Measurements from ENCODE around the gene MAPK4. TPM values are rescaled to one million over a fixed set of nuclear protein-coding genes. Genes with fewer than 3 reads are reported as not detected.

Gene MAPK4
- total RNA-seq, 1 donor from 2014 or later, result not detected

- Mint-ChIP-seq H3K27ac (no peak overlapping the region), H3K4me1 (no peaks in the 10 kb centered on the region), H3K36me3 (ENCODE audit: low read depth) (no peaks in the 10 kb centered on the region), H3K4me3 (no peak overlapping the region), H3K9me3 (peaks cover 2% of the 10 kb centered on the region), H3K27me3 (peaks cover 12% of the 10 kb centered on the region)
- TF ChIP-seq CTCF (IDR thresholded peaks at IDR 0.05), result no peak
- ChIA-PET POLR2A (no interaction called here), CTCF (no interaction called here)
- ATAC-seq (ENCODE audit: low read depth) (no peak), DNase-seq (no peak)
- intact Hi-C loops (cut with micrococcal nuclease), result no loop called here
Observed at GRCh38 chr18:50579061-50579774, 19.3 kb downstream of the MAPK4 start.

- Mint-ChIP-seq H3K27ac (no peak overlapping the region), H3K4me1 (no peaks in the 10 kb centered on the region), H3K9me3 (peaks cover 7% of the 10 kb centered on the region), H3K36me3 (ENCODE audit: low read depth) (no peaks in the 10 kb centered on the region), H3K27me3 (peaks cover 9% of the 10 kb centered on the region), H3K4me3 (no peak overlapping the region)
- intact Hi-C loops (cut with micrococcal nuclease), result no loop called here
- ChIA-PET POLR2A (interaction anchor here (0.6 kb wide), 1 partner anchor 51 kb away, joined by 3 read pairs; no protein-coding TSS in a partner anchor), CTCF (no interaction called here)
- ATAC-seq (ENCODE audit: low read depth) (no peak), DNase-seq (no peak)
- TF ChIP-seq CTCF (IDR thresholded peaks at IDR 0.05), result no peak
Observed at GRCh38 chr18:50581517-50581916, 21.6 kb downstream of the MAPK4 start.

GRCh38 chr18:50582500-50582899 lies 22.6 kb downstream of the MAPK4 start:
- Mint-ChIP-seq H3K9me3 (peaks cover 7% of the 10 kb centered on the region), H3K4me1 (no peaks in the 10 kb centered on the region), H3K4me3 (no peak overlapping the region), H3K36me3 (ENCODE audit: low read depth) (no peaks in the 10 kb centered on the region), H3K27me3 (peaks cover 9% of the 10 kb centered on the region), H3K27ac (no peak overlapping the region)
- TF ChIP-seq CTCF (IDR thresholded peaks at IDR 0.05), result no peak
- ATAC-seq (ENCODE audit: low read depth) (no peak), DNase-seq (no peak)
- ChIA-PET CTCF (no interaction called here), POLR2A (no interaction called here)
- intact Hi-C loops (cut with micrococcal nuclease), result no loop called here

- CTCF ChIA-PET, result no interaction called here
- Mint-ChIP-seq H3K27ac (no peak overlapping the region), H3K27me3 (peaks cover 4% of the 10 kb centered on the region), H3K36me3 (ENCODE audit: low read depth) (no peaks in the 10 kb centered on the region), H3K9me3 (peaks cover 7% of the 10 kb centered on the region), H3K4me1 (no peaks in the 10 kb centered on the region), H3K4me3 (no peak overlapping the region)
- no peak for ATAC-seq (ENCODE audit: low read depth)
- no peak for TF ChIP-seq CTCF (IDR thresholded peaks at IDR 0.05)
- intact Hi-C loops (cut with micrococcal nuclease), result no loop called here
- DNase-seq, result no peak
- POLR2A ChIA-PET, result no interaction called here
Observed at GRCh38 chr18:50586710-50587109, 26.8 kb downstream of the MAPK4 start.

GRCh38 chr18:50590593-50590992 lies 30.7 kb downstream of the MAPK4 start:
- intact Hi-C loops (cut with micrococcal nuclease), result no loop called here
- TF ChIP-seq CTCF (IDR thresholded peaks at IDR 0.05), result no peak
- no peak for ATAC-seq (ENCODE audit: low read depth)
- Mint-ChIP-seq H3K4me3 (no peak overlapping the region), H3K4me1 (no peaks in the 10 kb centered on the region), H3K27ac (no peak overlapping the region), H3K9me3 (peaks cover 1% of the 10 kb centered on the region), H3K27me3 (no peaks in the 10 kb centered on the region), H3K36me3 (ENCODE audit: low read depth) (no peaks in the 10 kb centered on the region)
- DNase-seq, result no peak
- ChIA-PET CTCF (no interaction called here), POLR2A (no interaction called here)
